OCI-LY1 (cell line): ENCODE data around the gene BUD31.

Experiments used
- H2AFZ ChIP-seq: fragments of 200-600 bp; sonication (generic), shearing (Covaris generic); 2 replicates; pipeline ENCODE4 v1.6.0; 2014; ENCODE audit warnings: antibody characterized with exemption, mild to moderate bottlenecking, low read length
- H3F3A ChIP-seq: fragments of 200-600 bp; sonication (generic), shearing (Covaris generic); 2 replicates; pipeline ENCODE4 v1.6.0; 2014; ENCODE audit warnings: mild to moderate bottlenecking, antibody characterized with exemption, low read length, moderate library complexity; ENCODE audit not compliant: insufficient read depth
- H3K27ac ChIP-seq: fragments of 200-600 bp; sonication (generic); 2 replicates; pipeline ENCODE4 v1.5.1; 2014; ENCODE audit warnings: low read length, mixed run types, mild to moderate bottlenecking, low read depth; ENCODE audit not compliant: poor library complexity, severe bottlenecking
- H3K27me3 ChIP-seq: fragments of 200-600 bp; sonication (generic); 2 replicates; pipeline ENCODE4 v1.6.0; 2014; ENCODE audit warnings: antibody characterized with exemption, mild to moderate bottlenecking, low read length, moderate library complexity; ENCODE audit not compliant: insufficient read depth
- H3K36me3 ChIP-seq: fragments of 200-600 bp; sonication (generic); 2 replicates; pipeline ENCODE4 v1.6.1; 2014; ENCODE audit warnings: mild to moderate bottlenecking, antibody characterized with exemption, low read length, moderate library complexity, mixed read lengths; ENCODE audit not compliant: insufficient read depth
- H3K4me1 ChIP-seq: fragments of 200-600 bp; sonication (generic); 2 replicates; pipeline ENCODE4 v1.5.1; 2014; ENCODE audit warnings: mild to moderate bottlenecking, low read length, moderate library complexity; ENCODE audit not compliant: insufficient read depth, severe bottlenecking
- H3K4me2 ChIP-seq: fragments of 200-600 bp; sonication (generic), shearing (Covaris generic); 2 replicates; pipeline ENCODE4 v1.6.1; 2014; ENCODE audit warnings: low read length
- H3K4me3 ChIP-seq: fragments of 200-600 bp; sonication (generic); 2 replicates; pipeline ENCODE4 v1.5.1; 2014; ENCODE audit warnings: low read length, low read depth, mild to moderate bottlenecking, mixed read lengths; ENCODE audit not compliant: poor library complexity, severe bottlenecking
- H3K79me2 ChIP-seq: fragments of 200-600 bp; shearing (Covaris generic); 2 replicates; pipeline ENCODE4 v1.6.1; 2016; ENCODE audit warnings: mixed run types, low read length, mixed read lengths; ENCODE audit not compliant: insufficient read depth
- H3K9ac ChIP-seq: fragments of 200-600 bp; sonication (generic), shearing (Covaris generic); 2 replicates; pipeline ENCODE4 v1.6.1; 2014; ENCODE audit warnings: mild to moderate bottlenecking, low read length, mixed read lengths
- H3K9me2 ChIP-seq: fragments of 200-600 bp; sonication (generic), shearing (Covaris generic); 2 replicates; pipeline ENCODE4 v1.6.1; 2014; ENCODE audit warnings: low read depth, mild to moderate bottlenecking, low read length, mixed read lengths
- H3K9me3 ChIP-seq: fragments of 200-600 bp; shearing (Covaris generic); 2 replicates; pipeline ENCODE4 v1.6.1; 2014; ENCODE audit warnings: low read length, mixed read lengths
- H4K20me1 ChIP-seq: fragments of 200-600 bp; sonication (generic), shearing (Covaris generic); 2 replicates; pipeline ENCODE4 v1.6.0; 2016; ENCODE audit warnings: mild to moderate bottlenecking, low read length; ENCODE audit not compliant: insufficient read depth
- CTCF ChIP-seq: fragments of 200-600 bp; sonication (generic), shearing (Covaris generic); IDR thresholded peaks from 2 replicates; pipeline ENCODE4 v1.5.1; 2017; ENCODE audit warnings: mild to moderate bottlenecking, antibody characterized with exemption, low read length, moderate library complexity, mixed read lengths
- EZH2 ChIP-seq: fragments of 200-600 bp; sonication (generic), shearing (Covaris generic); IDR thresholded peaks from 2 replicates; pipeline ENCODE4 v1.8.0; 2017; ENCODE audit warnings: borderline replicate concordance, mixed run types, mild to moderate bottlenecking, antibody characterized with exemption, low read length, moderate library complexity, mixed read lengths

Gene BUD31

GRCh38 chr7:99380032-99380822 is 28.5 kb upstream of the BUD31 start:
- Histone ChIP-seq H3K4me2 (peak overlapping the region; percentile 69), H3K9me3 (no peaks in the 10 kb centered on the region), H3K4me3 (peak overlapping the region; percentile 48), H3K4me1 (peaks cover 56% of the 10 kb centered on the region), H3K36me3 (peaks cover 52% of the 10 kb centered on the region), H3K9me2 (no peaks in the 10 kb centered on the region), H3K27ac (peak overlapping the region; percentile 96), H3F3A (peaks cover 19% of the 10 kb centered on the region), H4K20me1 (no peaks in the 10 kb centered on the region), H3K27me3 (no peaks in the 10 kb centered on the region), H2AFZ (no peak overlapping the region), H3K9ac (peak overlapping the region; percentile 74), H3K79me2 (peaks cover 17% of the 10 kb centered on the region; the same call in 1 of the 2 replicates)
- TF ChIP-seq EZH2, result no peak
- no peak for TF ChIP-seq CTCF

GRCh38 chr7:99380823-99381663 is 27.7 kb upstream of the BUD31 start:
- peaks cover 49% of the 10 kb centered on the region for H3K4me1 ChIP-seq
- no peaks in the 10 kb centered on the region for H3K9me3 ChIP-seq
- H3K9me2 ChIP-seq, result no peaks in the 10 kb centered on the region
- H3K27me3 ChIP-seq, result no peaks in the 10 kb centered on the region
- TF ChIP-seq EZH2, result no peak
- TF ChIP-seq CTCF, result no peak
- H3K27ac ChIP-seq, result peak overlapping the region; percentile 96
- peaks cover 57% of the 10 kb centered on the region for H3K36me3 ChIP-seq
- no peak overlapping the region for H2AFZ ChIP-seq
- H3K9ac ChIP-seq, result peak overlapping the region; percentile 74
- no peaks in the 10 kb centered on the region for H4K20me1 ChIP-seq
- H3F3A ChIP-seq, result peaks cover 19% of the 10 kb centered on the region
- peak overlapping the region; percentile 48 for H3K4me3 ChIP-seq
- H3K4me2 ChIP-seq, result peak overlapping the region; percentile 69
- H3K79me2 ChIP-seq, result peaks cover 15% of the 10 kb centered on the region; the same call in 1 of the 2 replicates

GRCh38 chr7:99381664-99382075 is 27.1 kb upstream of the BUD31 start:
- Histone ChIP-seq H3K27ac (peak overlapping the region; percentile 96), H3K9ac (peak overlapping the region; percentile 74), H3K79me2 (peaks cover 12% of the 10 kb centered on the region; the same call in 1 of the 2 replicates), H3K4me1 (peaks cover 46% of the 10 kb centered on the region), H3K27me3 (no peaks in the 10 kb centered on the region), H3K4me2 (peak overlapping the region; percentile 69), H3K4me3 (peak overlapping the region; percentile 48), H2AFZ (no peak overlapping the region), H3K9me3 (no peaks in the 10 kb centered on the region), H4K20me1 (no peaks in the 10 kb centered on the region), H3K9me2 (no peaks in the 10 kb centered on the region), H3F3A (peaks cover 19% of the 10 kb centered on the region), H3K36me3 (peaks cover 58% of the 10 kb centered on the region)
- no peak for TF ChIP-seq EZH2
- no peak for TF ChIP-seq CTCF
